ENCODE results near the gene ACADM. TPM values are rescaled to one million over a fixed set of nuclear protein-coding genes. Genes with fewer than 3 reads are reported as not detected.
"Not testable (repeated sequence)": the region's sequence is repeated elsewhere in the genome, so short reads cannot be mapped to it uniquely, and the experiment has no call there.

Gene ACADM
- total RNA-seq, 4 donors from 2014 or later: 59.4 to 191 (median 98.8) TPM

DNA sequence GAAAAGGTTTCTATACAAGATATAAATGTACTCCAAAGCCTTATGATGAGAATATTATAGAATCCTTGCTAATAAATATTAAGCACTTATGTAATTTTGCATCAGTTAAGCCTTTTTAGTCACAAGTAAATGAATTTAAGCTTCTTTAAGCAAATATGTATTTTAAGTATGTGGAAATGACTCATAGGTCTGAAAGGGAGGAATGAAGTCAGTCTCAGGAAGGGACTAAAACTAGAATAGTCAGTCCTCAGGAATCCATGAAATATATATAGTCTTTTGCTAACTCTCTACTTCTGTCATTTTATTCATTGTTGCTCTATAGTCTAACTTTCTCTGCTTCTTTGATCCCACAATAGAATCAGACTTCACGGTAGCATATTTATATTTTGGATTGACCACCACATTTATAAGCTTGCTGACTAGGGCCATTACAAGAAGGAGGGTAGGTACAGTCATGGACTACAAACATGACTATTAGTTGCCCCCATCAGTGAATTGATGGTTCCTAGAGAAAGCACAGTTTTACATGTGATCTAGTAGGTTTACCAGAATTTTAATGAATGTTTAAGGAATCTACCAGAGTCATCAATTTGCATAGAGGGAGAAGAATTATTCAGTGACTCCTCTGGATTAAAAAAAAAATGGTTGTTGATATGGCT lies 41.3 kb downstream of the ACADM start:
- Histone ChIP-seq H3K27ac (no peak overlapping the region), H3K4me3 (no peak overlapping the region)
- DNase-seq: no peak

GRCh38 chr1:75768016-75768415 lies 43.5 kb downstream of the ACADM start:
- DNase-seq: no peak
- H3K27me3 ChIP-seq: no peaks in the 10 kb centered on the region
- no peak overlapping the region for H3K4me3 ChIP-seq
- H3K27ac ChIP-seq: no peak overlapping the region
- H3K36me3 ChIP-seq: no peaks in the 10 kb centered on the region
- TF ChIP-seq, protein P1, sequence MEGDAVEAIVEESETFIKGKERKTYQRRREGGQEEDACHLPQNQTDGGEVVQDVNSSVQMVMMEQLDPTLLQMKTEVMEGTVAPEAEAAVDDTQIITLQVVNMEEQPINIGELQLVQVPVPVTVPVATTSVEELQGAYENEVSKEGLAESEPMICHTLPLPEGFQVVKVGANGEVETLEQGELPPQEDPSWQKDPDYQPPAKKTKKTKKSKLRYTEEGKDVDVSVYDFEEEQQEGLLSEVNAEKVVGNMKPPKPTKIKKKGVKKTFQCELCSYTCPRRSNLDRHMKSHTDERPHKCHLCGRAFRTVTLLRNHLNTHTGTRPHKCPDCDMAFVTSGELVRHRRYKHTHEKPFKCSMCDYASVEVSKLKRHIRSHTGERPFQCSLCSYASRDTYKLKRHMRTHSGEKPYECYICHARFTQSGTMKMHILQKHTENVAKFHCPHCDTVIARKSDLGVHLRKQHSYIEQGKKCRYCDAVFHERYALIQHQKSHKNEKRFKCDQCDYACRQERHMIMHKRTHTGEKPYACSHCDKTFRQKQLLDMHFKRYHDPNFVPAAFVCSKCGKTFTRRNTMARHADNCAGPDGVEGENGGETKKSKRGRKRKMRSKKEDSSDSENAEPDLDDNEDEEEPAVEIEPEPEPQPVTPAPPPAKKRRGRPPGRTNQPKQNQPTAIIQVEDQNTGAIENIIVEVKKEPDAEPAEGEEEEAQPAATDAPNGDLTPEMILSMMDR (IDR thresholded peaks at IDR 0.05): no peak
- no peak for TF ChIP-seq POLR2A (IDR thresholded peaks at IDR 0.05)
- H3K9me3 ChIP-seq: no peaks in the 10 kb centered on the region
- H3K4me1 ChIP-seq: no peaks in the 10 kb centered on the region

More for the DNA sequence above, 41.3 kb downstream of the ACADM start:
- TF ChIP-seq POLR2A (IDR thresholded peaks at IDR 0.05): no peak
- TF ChIP-seq, protein P1 (IDR thresholded peaks at IDR 0.05): no peak
- Histone ChIP-seq H3K4me1 (no peaks in the 10 kb centered on the region), H3K27me3 (no peaks in the 10 kb centered on the region), H3K9me3 (no peaks in the 10 kb centered on the region), H3K36me3 (peaks cover 0 to 8% (median 0%) of the 10 kb centered on the region in 3 donors)

DNA sequence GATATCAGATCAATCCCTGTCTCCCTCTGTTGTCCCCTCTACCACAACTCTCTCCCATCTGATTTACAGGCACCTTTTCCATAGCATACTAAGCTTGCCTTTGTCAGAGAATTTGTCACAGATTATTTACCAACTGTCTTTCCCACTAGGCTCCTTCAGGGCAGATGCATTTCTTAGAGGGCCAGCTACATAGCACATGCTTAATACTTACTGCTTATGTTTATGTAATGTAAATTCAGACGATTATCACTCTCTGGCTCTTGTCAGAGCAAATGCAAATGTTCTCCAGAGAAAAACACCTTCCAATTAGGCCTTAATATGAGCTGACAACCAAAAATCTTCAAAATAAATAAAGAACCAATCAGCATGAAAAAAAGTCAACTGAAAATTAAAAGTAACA lies 46.3 kb downstream of the ACADM start:
- no peak overlapping the region for H3K4me3 ChIP-seq

GRCh38 chr1:75771978-75772377 lies 47.5 kb downstream of the ACADM start:
- H3K9me3 ChIP-seq: no peaks in the 10 kb centered on the region
- H3K27me3 ChIP-seq: no peaks in the 10 kb centered on the region
- no peaks in the 10 kb centered on the region for H3K36me3 ChIP-seq
- no peak for TF ChIP-seq POLR2A (IDR thresholded peaks at IDR 0.05)
- TF ChIP-seq, protein P1 (IDR thresholded peaks at IDR 0.05): no peak
- H3K27ac ChIP-seq: no peak overlapping the region
- no peak for DNase-seq
- no peak overlapping the region for H3K4me3 ChIP-seq
- no peaks in the 10 kb centered on the region for H3K4me1 ChIP-seq

More for the DNA sequence above, 46.3 kb downstream of the ACADM start:
- H3K4me1 ChIP-seq: no peaks in the 10 kb centered on the region
- no peak for TF ChIP-seq POLR2A (IDR thresholded peaks at IDR 0.05)
- TF ChIP-seq, protein P1 (IDR thresholded peaks at IDR 0.05): no peak
- H3K27ac ChIP-seq: no peak overlapping the region
- no peaks in the 10 kb centered on the region for H3K9me3 ChIP-seq
- DNase-seq: no peak
- no peaks in the 10 kb centered on the region for H3K36me3 ChIP-seq
- no peaks in the 10 kb centered on the region for H3K27me3 ChIP-seq

DNA sequence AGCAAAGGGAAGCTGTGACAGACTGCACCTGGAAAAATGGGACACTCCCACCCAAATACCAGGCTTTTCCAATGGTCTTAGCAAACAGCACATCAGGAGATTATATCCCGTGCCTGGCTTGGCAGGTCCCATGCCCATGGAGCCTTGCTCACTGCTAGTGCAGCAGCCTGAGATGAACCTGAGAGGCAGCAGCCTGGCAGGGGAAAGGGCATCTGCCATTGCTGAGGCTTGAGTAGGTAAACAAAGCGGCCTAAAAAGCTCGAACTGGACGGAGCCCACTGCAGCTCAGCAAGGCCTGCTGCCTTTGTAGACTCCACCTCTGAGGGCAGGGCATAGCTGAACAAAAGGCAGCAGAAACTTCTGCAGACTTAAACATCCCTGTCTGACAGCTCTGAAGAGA lies 53.3 kb downstream of the ACADM start:
- H3K4me1 ChIP-seq, H3K27me3 ChIP-seq, DNase-seq, H3K27ac ChIP-seq, H3K9me3 ChIP-seq, H3K36me3 ChIP-seq, H3K4me3 ChIP-seq: not testable (repeated sequence)

- not testable (repeated sequence) for H3K27ac ChIP-seq, H3K4me3 ChIP-seq, H3K9me3 ChIP-seq, DNase-seq, H3K4me1 ChIP-seq, H3K36me3 ChIP-seq, H3K27me3 ChIP-seq
These were observed 54.2 kb downstream of the ACADM start for GRCh38 chr1:75778694-75779093.

DNA sequence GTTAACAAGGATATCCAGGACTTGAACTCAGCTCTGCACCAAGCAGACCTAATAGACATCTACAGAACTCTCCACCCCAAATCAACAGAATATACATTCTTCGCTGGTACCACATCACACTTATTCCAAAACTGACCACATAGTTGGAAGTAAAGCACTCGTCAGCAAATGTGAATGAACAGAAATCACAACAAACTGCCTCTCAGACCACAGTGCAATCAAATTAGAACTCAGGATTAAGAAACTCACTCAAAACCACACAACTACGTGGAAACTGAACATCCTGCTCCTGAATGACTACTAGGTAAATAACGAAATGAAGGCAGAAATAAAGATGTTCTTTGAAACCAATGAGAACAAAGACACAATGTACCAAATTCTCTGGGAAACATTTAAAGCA lies 55.7 kb downstream of the ACADM start:
- not testable (repeated sequence) for H3K27ac ChIP-seq, H3K27me3 ChIP-seq, H3K9me3 ChIP-seq, H3K4me1 ChIP-seq, H3K36me3 ChIP-seq, H3K4me3 ChIP-seq, DNase-seq

DNA sequence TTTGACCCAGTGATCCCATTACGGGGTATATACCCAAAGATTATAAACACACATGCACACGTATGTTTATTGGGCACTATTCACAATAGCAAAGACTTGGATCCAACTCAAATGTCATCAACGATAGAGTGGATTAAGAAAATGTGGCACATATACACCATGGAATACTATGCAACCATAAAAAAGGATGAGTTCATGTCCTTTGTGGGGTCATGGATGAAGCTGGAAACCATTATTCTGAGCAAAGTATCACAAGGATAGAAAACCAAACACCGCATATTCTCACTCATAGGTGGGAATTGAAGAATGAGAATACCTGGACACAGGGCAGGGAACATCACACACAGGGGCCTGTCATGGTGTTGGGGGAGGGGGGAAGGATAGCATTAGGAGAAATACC lies 59.4 kb downstream of the ACADM start:
- H3K27me3 ChIP-seq, H3K9me3 ChIP-seq, H3K36me3 ChIP-seq, DNase-seq, H3K4me3 ChIP-seq: not testable (repeated sequence)
- H3K27ac ChIP-seq: peak overlapping the region in 1 of 4 donors; percentile 86
- H3K4me1 ChIP-seq: peaks cover 0 to 21% (median 9%) of the 10 kb centered on the region in 4 donors
